Measurements from ENCODE around the gene C1QTNF7.

The C1QTNF7 gene

GRCh38 chr4:15427161-15427560 lies 672 bp upstream of the C1QTNF7 start:
- H3K27ac Mint-ChIP-seq: no peak overlapping the region
- no peaks in the 10 kb centered on the region for H3K36me3 Mint-ChIP-seq (ENCODE audit: low read depth)
- no peak overlapping the region for H3K4me3 Mint-ChIP-seq
- no peaks in the 10 kb centered on the region for H3K27me3 Mint-ChIP-seq
- H3K9me3 Mint-ChIP-seq: no peaks in the 10 kb centered on the region
- H3K4me1 Mint-ChIP-seq (ENCODE audit: low read depth): peaks cover 26% of the 10 kb centered on the region

- H3K9me3 Mint-ChIP-seq: no peaks in the 10 kb centered on the region
- H3K4me1 Mint-ChIP-seq (ENCODE audit: low read depth): peaks cover 18% of the 10 kb centered on the region
- no peaks in the 10 kb centered on the region for H3K27me3 Mint-ChIP-seq
- H3K4me3 Mint-ChIP-seq: no peak overlapping the region
- H3K27ac Mint-ChIP-seq: no peak overlapping the region
- no peaks in the 10 kb centered on the region for H3K36me3 Mint-ChIP-seq (ENCODE audit: low read depth)
These were observed 778 bp downstream of the C1QTNF7 start for GRCh38 chr4:15428611-15429010.

GRCh38 chr4:15434091-15434490 lies 6.3 kb downstream of the C1QTNF7 start:
- no peaks in the 10 kb centered on the region for H3K4me1 Mint-ChIP-seq (ENCODE audit: low read depth)
- no peak overlapping the region for H3K4me3 Mint-ChIP-seq
- H3K27me3 Mint-ChIP-seq: no peaks in the 10 kb centered on the region
- no peaks in the 10 kb centered on the region for H3K36me3 Mint-ChIP-seq (ENCODE audit: low read depth)
- H3K27ac Mint-ChIP-seq: no peak overlapping the region
- no peaks in the 10 kb centered on the region for H3K9me3 Mint-ChIP-seq

- Mint-ChIP-seq H3K36me3 (ENCODE audit: low read depth) (no peaks in the 10 kb centered on the region), H3K4me1 (ENCODE audit: low read depth) (no peaks in the 10 kb centered on the region), H3K4me3 (no peak overlapping the region), H3K27me3 (no peaks in the 10 kb centered on the region), H3K27ac (no peak overlapping the region), H3K9me3 (no peaks in the 10 kb centered on the region)
These were observed 6.8 kb downstream of the C1QTNF7 start for GRCh38 chr4:15434676-15435075.

GRCh38 chr4:15436513-15436912 lies 8.7 kb downstream of the C1QTNF7 start:
- H3K27ac Mint-ChIP-seq: no peak overlapping the region
- no peaks in the 10 kb centered on the region for H3K9me3 Mint-ChIP-seq
- no peaks in the 10 kb centered on the region for H3K36me3 Mint-ChIP-seq (ENCODE audit: low read depth)
- no peaks in the 10 kb centered on the region for H3K27me3 Mint-ChIP-seq
- no peaks in the 10 kb centered on the region for H3K4me1 Mint-ChIP-seq (ENCODE audit: low read depth)
- no peak overlapping the region for H3K4me3 Mint-ChIP-seq

GRCh38 chr4:15438939-15439524 lies 11.2 kb downstream of the C1QTNF7 start:
- Mint-ChIP-seq H3K9me3 (no peaks in the 10 kb centered on the region), H3K27ac (no peak overlapping the region), H3K4me1 (ENCODE audit: low read depth) (no peaks in the 10 kb centered on the region), H3K36me3 (ENCODE audit: low read depth) (no peaks in the 10 kb centered on the region), H3K27me3 (no peaks in the 10 kb centered on the region), H3K4me3 (no peak overlapping the region)

GRCh38 chr4:15443371-15444160 lies 15.7 kb downstream of the C1QTNF7 start:
- Mint-ChIP-seq H3K27me3 (no peaks in the 10 kb centered on the region), H3K9me3 (no peaks in the 10 kb centered on the region), H3K27ac (no peak overlapping the region), H3K4me1 (ENCODE audit: low read depth) (no peaks in the 10 kb centered on the region), H3K36me3 (ENCODE audit: low read depth) (no peaks in the 10 kb centered on the region), H3K4me3 (no peak overlapping the region)

- H3K36me3 Mint-ChIP-seq (ENCODE audit: low read depth): no peaks in the 10 kb centered on the region
- no peak overlapping the region for H3K4me3 Mint-ChIP-seq
- no peak overlapping the region for H3K27ac Mint-ChIP-seq
- H3K27me3 Mint-ChIP-seq: no peaks in the 10 kb centered on the region
- H3K4me1 Mint-ChIP-seq (ENCODE audit: low read depth): no peaks in the 10 kb centered on the region
- H3K9me3 Mint-ChIP-seq: no peaks in the 10 kb centered on the region
These were observed 16.4 kb downstream of the C1QTNF7 start for GRCh38 chr4:15444276-15444675.

- Mint-ChIP-seq H3K4me3 (no peak overlapping the region), H3K36me3 (ENCODE audit: low read depth) (no peaks in the 10 kb centered on the region), H3K9me3 (no peaks in the 10 kb centered on the region), H3K27me3 (no peaks in the 10 kb centered on the region), H3K27ac (no peak overlapping the region), H3K4me1 (ENCODE audit: low read depth) (no peaks in the 10 kb centered on the region)
These were observed 17.2 kb downstream of the C1QTNF7 start for GRCh38 chr4:15444879-15445547.

GRCh38 chr4:15451181-15451865 lies 23.5 kb downstream of the C1QTNF7 start:
- Mint-ChIP-seq H3K4me3 (no peak overlapping the region), H3K4me1 (ENCODE audit: low read depth) (no peaks in the 10 kb centered on the region), H3K27me3 (no peaks in the 10 kb centered on the region), H3K9me3 (no peaks in the 10 kb centered on the region), H3K36me3 (ENCODE audit: low read depth) (no peaks in the 10 kb centered on the region), H3K27ac (no peak overlapping the region)

GRCh38 chr4:15451866-15452765 lies 24.3 kb downstream of the C1QTNF7 start:
- Mint-ChIP-seq H3K4me1 (ENCODE audit: low read depth) (no peaks in the 10 kb centered on the region), H3K27me3 (no peaks in the 10 kb centered on the region), H3K36me3 (ENCODE audit: low read depth) (no peaks in the 10 kb centered on the region), H3K9me3 (no peaks in the 10 kb centered on the region), H3K27ac (no peak overlapping the region), H3K4me3 (no peak overlapping the region)

GRCh38 chr4:15455290-15455689 lies 27.5 kb downstream of the C1QTNF7 start:
- no peaks in the 10 kb centered on the region for H3K36me3 Mint-ChIP-seq (ENCODE audit: low read depth)
- H3K27ac Mint-ChIP-seq: no peak overlapping the region
- no peaks in the 10 kb centered on the region for H3K4me1 Mint-ChIP-seq (ENCODE audit: low read depth)
- no peak overlapping the region for H3K4me3 Mint-ChIP-seq
- H3K27me3 Mint-ChIP-seq: no peaks in the 10 kb centered on the region
- H3K9me3 Mint-ChIP-seq: no peaks in the 10 kb centered on the region

GRCh38 chr4:15457406-15458201 lies 29.8 kb downstream of the C1QTNF7 start:
- Mint-ChIP-seq H3K27ac (no peak overlapping the region), H3K27me3 (no peaks in the 10 kb centered on the region), H3K4me1 (ENCODE audit: low read depth) (no peaks in the 10 kb centered on the region), H3K4me3 (no peak overlapping the region), H3K9me3 (no peaks in the 10 kb centered on the region), H3K36me3 (ENCODE audit: low read depth) (no peaks in the 10 kb centered on the region)

GRCh38 chr4:15458616-15459015 lies 30.8 kb downstream of the C1QTNF7 start:
- no peaks in the 10 kb centered on the region for H3K27me3 Mint-ChIP-seq
- no peak overlapping the region for H3K27ac Mint-ChIP-seq
- H3K4me3 Mint-ChIP-seq: no peak overlapping the region
- no peaks in the 10 kb centered on the region for H3K36me3 Mint-ChIP-seq (ENCODE audit: low read depth)
- no peaks in the 10 kb centered on the region for H3K9me3 Mint-ChIP-seq
- H3K4me1 Mint-ChIP-seq (ENCODE audit: low read depth): no peaks in the 10 kb centered on the region
